GM12875 (cell line): ENCODE results near the gene ARF6.
"Not testable (repeated sequence)": the region's sequence is repeated elsewhere in the genome, so short reads cannot be mapped to it uniquely, and the experiment has no call there.

Source experiments
- H3K4me3 ChIP-seq: one replicate; pipeline ENCODE4 v1.5.1; 2011; ENCODE audit warnings: low read depth, low read length, control low read depth
- CTCF ChIP-seq: IDR thresholded peaks from 2 replicates; pipeline ENCODE4 v1.5.1; 2011; ENCODE audit warnings: low read depth, mild to moderate bottlenecking, control low read depth, inconsistent platforms, low read length, moderate library complexity, borderline replicate concordance; ENCODE audit not compliant: insufficient read depth

Gene ARF6

GRCh38 chr14:49898485-49898884 is 5.6 kb downstream of the ARF6 start:
- TF ChIP-seq CTCF = no peak
- H3K4me3 ChIP-seq = no peak overlapping the region

GRCh38 chr14:49900973-49901372 is 8.1 kb downstream of the ARF6 start:
- TF ChIP-seq CTCF = no peak
- no peak overlapping the region for H3K4me3 ChIP-seq

- H3K4me3 ChIP-seq = not testable (repeated sequence)
Measured at GRCh38 chr14:49902679-49903246, 9.9 kb downstream of the ARF6 start.

GRCh38 chr14:49904270-49904669 is 11.4 kb downstream of the ARF6 start:
- no peak overlapping the region for H3K4me3 ChIP-seq
- no peak for TF ChIP-seq CTCF

- no peak overlapping the region for H3K4me3 ChIP-seq
Measured at GRCh38 chr14:49905989-49906388, 13.1 kb downstream of the ARF6 start.

GRCh38 chr14:49907186-49907585 is 14.3 kb downstream of the ARF6 start:
- no peak for TF ChIP-seq CTCF
- H3K4me3 ChIP-seq = no peak overlapping the region

More at GRCh38 chr14:49905989-49906388, 13.1 kb downstream of the ARF6 start:
- TF ChIP-seq CTCF = no peak

- H3K4me3 ChIP-seq = no peak overlapping the region
- no peak for TF ChIP-seq CTCF
Measured at GRCh38 chr14:49908433-49908782, 15.5 kb downstream of the ARF6 start.

GRCh38 chr14:49909016-49909415 is 16.1 kb downstream of the ARF6 start:
- no peak overlapping the region for H3K4me3 ChIP-seq
- no peak for TF ChIP-seq CTCF
